COLO668 (cell line): ENCODE results near the gene GPR82.
"Not testable (repeated sequence)": the region's sequence is repeated elsewhere in the genome, so short reads cannot be mapped to it uniquely, and the experiment has no call there.

ENCODE experiments used
- DNase-seq: peaks from one replicate; lab custom pipeline; 2025; ENCODE audit not compliant: unreplicated experiment; lab: John Stamatoyannopoulos, UW

Gene GPR82

DNA sequence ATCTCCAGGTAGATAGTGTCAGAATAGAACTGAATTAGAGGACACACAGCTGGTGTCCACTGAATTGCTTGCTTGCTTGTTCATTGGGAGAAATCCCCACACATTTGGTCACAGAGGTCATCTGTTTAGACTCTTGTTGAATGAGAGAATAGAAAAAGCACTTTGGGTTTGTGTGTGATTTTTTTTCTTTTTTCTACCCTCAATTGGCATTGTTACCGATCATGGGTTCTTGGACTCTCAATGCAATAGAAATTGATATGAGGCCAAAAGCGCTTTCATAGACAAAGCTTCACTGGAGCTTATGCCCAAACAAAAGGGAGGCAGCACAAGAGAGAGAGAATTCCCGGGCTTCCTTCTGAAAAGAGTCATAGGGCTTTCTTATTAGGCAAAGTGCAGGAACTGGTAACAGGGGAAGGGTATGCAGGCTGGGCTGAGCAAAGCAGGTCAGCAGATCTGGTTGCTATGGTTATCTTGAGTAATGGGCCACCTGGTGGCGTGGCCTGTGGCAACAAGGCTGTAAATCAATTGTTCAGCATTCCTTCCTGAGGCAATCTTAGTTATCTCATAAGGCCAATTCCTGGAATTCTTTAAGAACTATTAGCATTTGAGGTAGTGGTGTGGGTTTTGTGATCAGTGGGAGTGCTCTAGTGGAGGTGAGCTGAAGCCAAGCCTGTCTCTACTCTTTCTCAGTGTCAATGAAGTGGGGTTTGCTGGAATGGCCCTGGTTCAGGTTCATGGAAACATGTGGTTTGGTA is 5.3 kb upstream of the GPR82 start:
- no peak for DNase-seq

DNA sequence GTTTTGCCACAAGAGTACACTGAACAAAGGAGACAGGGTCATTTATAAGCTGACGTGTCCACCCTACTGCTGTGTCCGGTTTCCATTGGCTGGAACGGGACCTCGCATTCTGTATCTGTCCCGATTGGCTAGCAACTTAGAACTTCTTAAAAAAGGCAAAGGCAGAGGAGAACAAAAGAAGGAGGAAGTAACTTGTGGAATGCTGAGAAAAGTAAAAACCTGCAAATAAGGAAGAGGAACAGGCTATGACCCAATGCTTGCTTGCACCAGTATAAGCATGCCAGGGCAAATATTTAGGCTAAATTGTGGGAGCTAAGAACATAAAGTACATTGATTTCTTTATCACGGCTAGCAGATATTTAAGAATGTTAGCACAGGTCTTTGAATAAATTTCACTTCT is 4.4 kb upstream of the GPR82 start:
- DNase-seq = not testable (repeated sequence)

DNA sequence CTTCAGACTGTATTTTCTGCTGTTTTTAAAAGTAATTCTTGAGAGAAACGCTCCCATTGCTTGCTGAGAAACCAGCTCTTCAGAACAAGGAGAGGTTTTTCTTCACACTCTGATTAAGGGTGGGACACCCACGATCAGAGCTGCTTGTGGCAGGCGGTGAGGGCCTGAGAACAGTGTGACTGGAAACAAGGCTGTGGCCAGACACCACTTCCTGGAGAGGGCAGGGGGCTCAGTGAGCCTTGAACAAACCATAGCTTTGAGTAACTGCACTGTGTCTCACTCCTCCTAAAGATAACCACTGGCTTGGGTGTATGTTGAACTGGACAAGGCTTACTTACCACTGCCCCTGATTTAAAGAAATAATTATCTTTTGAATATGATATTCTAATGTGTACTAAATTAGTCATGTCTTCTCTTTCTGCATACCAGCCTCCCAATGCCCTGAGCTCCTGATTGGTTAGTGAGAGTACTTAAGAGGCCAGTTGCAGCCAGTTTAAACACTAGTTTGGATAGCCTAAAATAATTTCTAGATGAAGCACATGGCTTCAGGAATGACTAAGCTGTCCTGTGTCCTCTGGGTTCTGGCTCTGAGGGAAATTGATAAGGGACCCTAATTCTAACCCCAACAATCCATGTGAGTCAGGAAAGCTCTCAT is 3.7 kb upstream of the GPR82 start:
- no peak for DNase-seq

DNA sequence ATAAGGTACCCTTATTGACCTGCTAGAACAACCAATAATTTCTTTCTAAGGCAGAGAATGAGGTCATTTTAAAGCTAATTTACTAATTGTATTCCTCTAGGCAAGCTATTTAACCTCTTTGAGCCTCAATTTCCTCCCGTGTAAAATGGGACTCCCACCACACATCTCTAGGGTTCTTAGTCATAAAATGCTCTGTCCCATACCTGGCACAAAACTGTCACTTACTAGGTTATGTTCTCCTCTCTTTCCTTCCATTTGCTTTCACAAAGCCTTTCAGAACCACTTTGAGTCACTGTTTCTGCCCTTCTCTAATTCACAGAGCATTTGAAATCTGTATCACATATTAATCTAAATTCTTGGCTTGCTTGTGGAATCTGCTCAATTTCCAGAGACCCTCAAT is 2.4 kb upstream of the GPR82 start:
- no peak for DNase-seq

DNA sequence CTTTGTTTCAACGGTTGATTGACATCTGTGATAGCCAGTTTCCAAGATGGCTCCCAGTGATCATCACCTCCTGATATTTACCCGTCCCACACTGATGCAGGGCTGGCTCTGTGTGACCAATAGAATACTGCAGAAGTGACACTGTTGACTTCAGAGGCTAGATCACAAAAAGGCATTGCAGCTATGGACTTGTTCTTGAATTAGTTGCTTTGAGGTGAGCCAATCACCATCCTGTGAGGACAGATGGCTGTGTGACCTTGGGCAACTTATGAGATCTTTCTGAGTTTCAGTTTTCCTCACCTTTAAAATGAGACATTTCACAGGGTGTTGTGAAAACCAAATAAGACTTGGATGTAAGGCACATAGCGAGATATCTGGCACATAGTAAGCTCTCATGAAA is 1.8 kb upstream of the GPR82 start:
- no peak for DNase-seq

DNA sequence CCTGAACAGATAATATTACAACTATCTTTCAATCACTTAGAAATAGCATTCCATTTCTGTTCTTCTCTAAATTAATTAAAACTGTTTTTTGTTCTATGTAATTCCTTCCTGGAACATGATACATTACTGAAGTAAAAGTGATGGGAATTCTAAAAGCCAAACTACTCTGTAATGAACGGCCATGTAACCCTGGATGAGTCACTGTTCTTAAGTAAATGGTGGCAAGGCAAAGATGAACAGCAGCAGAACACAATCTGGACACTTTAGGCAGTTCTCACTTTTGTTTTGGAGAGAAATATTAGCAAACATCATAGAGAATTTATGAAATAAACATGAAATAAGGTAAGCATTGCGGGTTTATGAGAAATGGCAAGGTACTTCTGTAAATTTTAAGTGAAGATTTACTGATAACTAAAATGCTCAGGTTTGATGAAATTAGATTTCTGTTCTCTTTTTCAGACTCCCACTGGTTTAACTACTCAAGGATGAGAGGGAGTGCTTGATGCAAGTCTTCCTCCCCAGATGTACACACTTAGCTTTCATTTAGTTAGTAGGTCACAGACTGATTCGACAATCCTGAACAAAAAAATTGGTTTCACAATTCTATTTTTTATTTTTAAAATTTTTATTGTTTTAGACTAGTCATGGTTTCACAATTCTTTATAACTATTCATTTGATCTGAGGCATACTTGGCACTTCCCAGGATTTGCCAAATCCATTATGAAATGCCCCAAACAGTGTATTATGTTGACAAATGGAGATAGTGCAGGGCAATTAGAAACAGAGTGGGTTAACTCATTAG is 964 bp upstream of the GPR82 start:
- no peak for DNase-seq

DNA sequence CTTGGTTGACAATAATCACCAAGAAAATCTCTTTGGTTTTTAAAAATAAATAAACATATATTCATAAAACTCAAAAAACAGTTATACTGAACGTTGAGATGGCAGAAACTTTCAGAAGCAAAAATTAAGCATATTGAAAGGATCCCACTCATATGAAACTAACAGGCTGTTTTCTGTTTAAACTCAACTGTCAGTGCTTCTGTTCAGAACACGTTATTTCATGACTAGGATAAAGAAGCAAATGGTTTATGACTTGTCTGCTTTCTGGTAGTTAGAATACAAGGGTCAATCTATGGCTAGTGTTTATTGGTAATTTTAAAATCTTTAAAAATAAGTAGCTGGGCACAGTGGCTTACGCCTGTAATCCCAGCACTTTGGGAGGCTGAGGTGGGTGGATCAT is 4.1 kb downstream of the GPR82 start:
- DNase-seq = no peak

DNA sequence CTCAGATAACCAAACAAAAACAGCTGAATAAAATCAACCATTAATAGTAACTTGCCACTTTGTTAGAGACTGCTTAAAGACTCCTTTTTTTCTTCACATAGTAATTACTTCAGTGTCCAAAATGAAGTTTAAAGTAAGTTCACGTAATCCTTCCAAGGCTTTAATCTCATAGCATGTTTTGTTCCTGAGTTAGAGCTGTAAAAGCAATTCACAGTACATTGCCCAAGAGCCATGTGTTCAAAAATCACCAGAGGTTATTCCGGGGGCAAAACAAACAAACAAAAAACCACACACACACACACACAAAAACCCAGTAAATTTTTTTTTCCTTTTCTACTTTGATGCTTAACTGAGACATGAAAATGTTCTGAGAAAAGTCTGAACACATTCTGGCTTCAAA is 6.1 kb downstream of the GPR82 start:
- DNase-seq = no peak

DNA sequence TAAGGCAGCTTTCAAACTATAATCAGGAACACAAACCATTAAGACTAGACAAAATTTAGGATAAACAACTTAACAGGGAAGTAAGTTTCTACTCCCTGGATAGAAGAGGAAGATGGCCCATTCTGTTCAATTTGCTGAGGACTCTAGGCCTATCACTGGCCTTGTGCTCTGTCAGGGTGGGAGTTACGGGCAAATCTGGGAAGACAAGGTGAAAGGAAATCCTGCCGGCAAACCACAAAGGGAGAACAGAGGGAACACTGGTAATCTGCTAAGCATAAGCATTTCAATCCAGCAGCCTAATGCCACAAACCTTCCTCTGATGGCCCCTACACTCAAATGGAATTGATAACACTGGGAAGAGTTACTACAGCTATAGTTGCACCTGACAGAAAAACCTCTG is 8.3 kb downstream of the GPR82 start:
- DNase-seq = no peak

DNA sequence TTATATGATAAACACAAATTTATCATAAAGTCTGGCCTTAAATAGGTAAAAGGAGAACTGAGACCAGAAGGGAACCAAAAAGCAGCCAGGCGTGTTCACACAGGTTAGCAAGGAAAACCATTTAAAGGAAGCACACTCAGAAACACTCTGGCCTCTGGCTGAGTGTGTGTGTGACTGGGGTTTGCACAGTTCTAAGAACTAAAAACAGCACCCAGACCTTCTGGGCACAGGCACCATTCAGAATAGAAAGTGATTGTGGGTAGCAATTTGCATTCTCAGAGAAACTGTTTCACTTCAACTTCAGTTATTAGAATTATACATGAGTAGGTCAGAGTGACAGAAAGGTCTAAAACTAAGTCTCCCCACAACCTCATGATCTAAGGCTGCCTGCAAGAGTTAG is 10.0 kb downstream of the GPR82 start:
- no peak for DNase-seq

DNA sequence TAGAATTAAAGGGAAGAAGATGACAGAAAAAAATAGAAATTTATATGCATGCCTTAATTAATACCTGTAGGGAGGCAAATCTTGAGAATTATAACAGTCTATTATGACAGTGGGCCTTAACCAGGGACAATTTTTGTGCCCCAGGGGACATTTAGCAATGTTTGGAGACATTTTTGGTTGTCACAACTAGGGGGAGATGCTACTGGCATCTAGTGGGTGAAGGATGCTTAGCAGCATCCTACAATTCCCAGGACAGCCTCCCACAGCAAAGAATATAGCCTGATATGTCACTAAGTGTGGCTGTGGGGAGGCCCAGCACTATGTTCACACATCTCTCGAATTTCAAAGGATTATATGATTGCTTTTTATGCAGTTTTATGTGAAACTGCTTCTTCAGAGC is 10.5 kb downstream of the GPR82 start:
- DNase-seq = no peak

DNA sequence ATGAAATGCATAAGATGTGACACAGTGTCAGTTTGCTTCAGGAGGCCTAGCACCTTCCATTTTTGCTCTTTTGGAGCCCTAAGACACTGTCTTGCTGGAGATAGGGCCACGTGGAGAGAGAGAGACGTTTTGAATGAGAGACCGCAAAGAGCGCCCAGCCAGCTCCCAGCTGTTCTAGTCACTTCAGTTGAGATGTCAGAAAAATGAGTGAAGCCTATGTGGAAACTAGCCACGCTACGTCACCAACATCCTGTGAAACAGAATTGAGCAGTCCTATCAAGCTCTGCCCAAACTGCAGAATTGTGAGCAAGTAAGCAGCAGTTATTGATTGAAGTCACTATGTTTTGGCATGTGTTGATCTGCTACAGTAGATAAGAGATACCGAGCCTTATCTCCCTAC is 13.1 kb downstream of the GPR82 start:
- no peak for DNase-seq

DNA sequence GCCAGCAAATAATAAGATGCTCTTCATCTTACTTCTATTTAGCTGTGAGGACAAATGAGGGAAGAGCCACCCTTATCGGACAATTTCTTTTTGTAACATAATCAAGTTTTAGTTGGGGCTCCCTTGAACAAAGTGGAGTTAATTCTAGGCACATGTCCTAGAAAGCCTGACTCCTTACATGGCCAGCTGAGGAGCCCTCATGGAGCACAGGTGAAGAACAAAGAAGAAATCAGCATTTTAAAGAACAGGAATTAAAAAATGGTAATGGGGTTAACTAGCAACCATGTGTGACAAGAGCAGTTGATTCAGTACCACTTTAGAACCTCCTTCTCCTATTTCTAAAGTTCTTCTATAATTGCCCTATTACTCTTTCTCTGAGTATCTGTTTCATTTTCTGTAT is 15.9 kb downstream of the GPR82 start:
- no peak for DNase-seq

DNA sequence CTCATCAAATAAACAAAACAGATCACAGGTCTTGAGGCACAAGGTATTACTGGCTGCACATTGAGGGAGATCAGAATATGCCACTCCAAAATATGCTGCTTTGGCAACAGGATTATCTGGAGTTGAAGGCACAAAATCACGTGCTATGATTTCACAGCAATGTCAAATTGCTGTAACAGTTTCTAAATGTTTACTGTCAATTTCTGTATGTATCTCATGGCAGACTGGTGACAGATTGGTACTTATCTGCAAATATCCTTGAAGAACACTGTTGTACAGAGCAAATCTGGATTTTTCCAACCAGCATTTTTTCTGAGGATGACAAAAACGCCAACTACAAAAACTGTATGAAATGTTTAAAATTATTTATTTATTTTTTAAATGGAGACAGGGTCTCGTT is 26.7 kb downstream of the GPR82 start:
- DNase-seq = no peak

DNA sequence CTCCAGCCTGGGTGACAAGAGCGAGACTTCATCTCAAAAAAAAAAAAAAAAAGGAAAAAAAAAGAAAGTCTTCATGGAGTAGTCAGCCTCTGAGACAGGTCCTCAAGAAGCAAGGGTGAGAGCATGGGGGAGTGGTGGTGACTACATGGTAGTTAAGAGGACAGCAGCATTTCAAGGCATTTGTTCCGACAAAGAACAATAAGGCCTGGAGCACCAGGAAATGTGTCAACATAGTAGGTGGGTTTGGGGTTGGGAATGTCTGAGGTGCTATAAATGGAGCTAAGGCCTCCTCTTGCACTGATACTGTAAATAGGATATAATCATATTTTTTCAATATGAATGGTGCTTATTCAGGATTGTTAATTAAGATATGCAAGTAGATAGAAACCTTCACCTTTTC is 34.4 kb downstream of the GPR82 start:
- no peak for DNase-seq

DNA sequence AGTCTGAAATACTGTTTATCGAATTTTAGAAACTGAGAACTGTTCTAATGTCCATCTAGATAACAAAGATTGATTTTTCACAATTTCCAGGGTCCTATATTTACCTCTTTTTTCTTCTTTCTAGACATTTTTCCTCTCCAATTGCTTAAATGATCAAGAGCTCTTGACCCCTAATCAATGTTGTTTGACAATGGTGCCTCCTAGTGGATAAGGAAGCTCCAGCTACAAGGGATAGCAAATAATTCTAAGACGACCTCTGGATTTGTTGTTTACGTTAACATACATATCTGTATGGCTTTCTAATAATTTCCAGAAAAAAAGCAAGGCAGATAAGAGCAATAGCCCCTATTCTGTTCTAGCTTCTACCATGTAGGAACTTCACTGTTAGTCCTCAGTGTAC is 35.8 kb downstream of the GPR82 start:
- no peak for DNase-seq

DNA sequence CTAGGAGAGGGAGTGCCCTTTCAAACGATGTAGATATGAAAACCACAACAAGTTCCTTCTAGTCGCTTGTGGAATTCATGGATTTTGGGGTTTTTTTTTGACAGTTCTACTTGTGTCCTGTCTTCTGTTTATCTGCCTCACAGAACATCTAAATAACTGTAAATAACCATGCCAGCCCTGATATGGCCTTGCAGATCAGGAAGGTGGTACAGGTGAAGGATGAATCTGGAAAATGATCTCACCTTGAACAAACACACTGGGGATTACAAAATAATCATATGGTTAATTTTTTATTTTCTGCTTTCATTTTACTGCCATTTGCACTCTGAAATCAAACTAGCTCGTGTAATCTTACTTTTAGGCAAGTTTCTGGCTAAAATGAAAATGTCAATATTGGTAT is 37.2 kb downstream of the GPR82 start:
- DNase-seq = no peak

DNA sequence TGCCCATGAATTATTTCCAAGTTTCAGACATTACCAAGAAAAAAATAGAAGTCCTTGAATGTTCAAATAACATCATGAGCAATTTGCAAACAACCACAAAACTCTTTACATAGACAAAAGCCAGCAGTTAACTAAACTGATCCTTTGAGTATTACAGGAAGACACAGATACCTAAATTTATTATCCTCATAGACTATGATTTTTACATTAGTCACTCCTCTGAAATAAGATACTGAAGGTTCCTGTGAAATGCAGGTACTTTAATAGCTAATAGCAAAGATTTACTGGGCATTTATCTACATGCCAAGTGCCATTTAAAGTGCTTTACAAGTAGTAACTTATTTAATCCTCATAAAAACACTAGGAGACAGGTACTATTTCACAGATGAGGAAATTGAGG is 37.7 kb downstream of the GPR82 start:
- no peak for DNase-seq

DNA sequence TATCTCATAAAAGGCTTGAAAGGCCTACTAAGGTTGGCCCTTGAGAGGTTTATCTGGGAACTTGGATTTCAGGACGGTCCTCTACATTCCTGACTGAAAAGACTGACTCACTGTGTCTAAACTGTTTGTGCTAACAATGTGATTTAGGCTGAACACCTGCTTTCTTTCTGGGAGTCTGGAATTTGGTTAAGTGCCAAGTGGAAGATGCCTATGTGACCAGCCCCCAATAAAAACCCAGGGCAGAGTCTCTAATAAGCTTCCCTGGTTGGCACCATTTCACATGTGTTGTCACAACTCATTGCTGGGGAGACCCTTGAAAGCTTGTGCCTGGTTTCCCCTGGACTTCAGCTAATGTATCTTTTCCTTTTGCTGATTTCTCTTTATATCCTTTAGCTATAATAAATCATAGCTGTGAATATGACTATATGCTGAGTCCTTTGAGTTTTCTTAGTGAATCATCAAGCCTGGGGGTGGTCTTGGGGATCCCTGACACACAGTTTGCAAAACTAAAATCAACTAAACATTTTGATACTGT is 55.1 kb downstream of the GPR82 start:
- DNase-seq = peak; percentile 4
